GM12865 (cell line): ENCODE measurements around the gene MBLAC1.

Experiments
- DNase-seq: peaks from one replicate; pipeline ENCODE4 v3.0.0; 2010; ENCODE audit warnings: low read depth
- H3K4me3 ChIP-seq: 2 replicates; pipeline ENCODE4 v1.5.1; 2011; ENCODE audit warnings: mild to moderate bottlenecking, low read depth, low read length, control low read depth
- CTCF ChIP-seq: IDR thresholded peaks from 2 replicates; pipeline ENCODE4 v1.5.1; 2011; ENCODE audit warnings: low read length, control low read depth, low read depth, inconsistent platforms; ENCODE audit not compliant: insufficient read depth; ENCODE audit errors: missing control alignments

MBLAC1 gene

GRCh38 chr7:100160067-100160466 lies 33.3 kb downstream of the MBLAC1 start:
- no peak for DNase-seq
- H3K4me3 ChIP-seq, result no peak overlapping the region
- no peak for TF ChIP-seq CTCF

- no peak for TF ChIP-seq CTCF
- DNase-seq, result no peak
- H3K4me3 ChIP-seq, result no peak overlapping the region
Observed at GRCh38 chr7:100163006-100163531, 36.3 kb downstream of the MBLAC1 start.

- TF ChIP-seq CTCF, result no peak
- no peak for DNase-seq
- no peak overlapping the region for H3K4me3 ChIP-seq
Observed at GRCh38 chr7:100163871-100164270, 37.1 kb downstream of the MBLAC1 start.

- no peak for DNase-seq
- H3K4me3 ChIP-seq, result no peak overlapping the region
- no peak for TF ChIP-seq CTCF
Observed at GRCh38 chr7:100166317-100166940, 39.7 kb downstream of the MBLAC1 start.

- H3K4me3 ChIP-seq, result no peak overlapping the region
- DNase-seq, result no peak
- TF ChIP-seq CTCF, result no peak
Observed at GRCh38 chr7:100166970-100167911, 40.5 kb downstream of the MBLAC1 start.

- H3K4me3 ChIP-seq, result peak overlapping the region; percentile 12; the same call in 1 of the 2 replicates
- no peak for TF ChIP-seq CTCF
- no peak for DNase-seq
Observed at GRCh38 chr7:100167912-100168323, 41.2 kb downstream of the MBLAC1 start.
